GM13976 (cell line): ENCODE measurements around the gene CRTC1.

ENCODE experiments used
- DNase-seq: peaks from one replicate; pipeline ENCODE4 v3.0.0; 2012; ENCODE audit warnings: low spot score
- in situ Hi-C: fragments of 300-500 bp; cut with MboI; formaldehyde crosslinking; loops from one replicate; pipeline ENCODE4 v1.12.0; 2022; ENCODE audit warnings: low sequenced_read_pairs, mixed read lengths, inconsistent platforms; ENCODE audit not compliant: unreplicated experiment
- TF ChIP-seq, protein P1 (sequence below): IDR thresholded peaks from 2 replicates; pipeline ENCODE4 v1.5.1; 2012; ENCODE audit warnings: borderline replicate concordance, mild to moderate bottlenecking; ENCODE audit not compliant: insufficient read depth; ENCODE audit errors: extremely low read depth, missing control alignments, control extremely low read depth

Gene CRTC1

GRCh38 chr19:18800636-18801035, 117.2 kb downstream of the CRTC1 start:
- in situ Hi-C loops, result no loop called here
- DNase-seq, result no peak
- TF ChIP-seq, protein P1, sequence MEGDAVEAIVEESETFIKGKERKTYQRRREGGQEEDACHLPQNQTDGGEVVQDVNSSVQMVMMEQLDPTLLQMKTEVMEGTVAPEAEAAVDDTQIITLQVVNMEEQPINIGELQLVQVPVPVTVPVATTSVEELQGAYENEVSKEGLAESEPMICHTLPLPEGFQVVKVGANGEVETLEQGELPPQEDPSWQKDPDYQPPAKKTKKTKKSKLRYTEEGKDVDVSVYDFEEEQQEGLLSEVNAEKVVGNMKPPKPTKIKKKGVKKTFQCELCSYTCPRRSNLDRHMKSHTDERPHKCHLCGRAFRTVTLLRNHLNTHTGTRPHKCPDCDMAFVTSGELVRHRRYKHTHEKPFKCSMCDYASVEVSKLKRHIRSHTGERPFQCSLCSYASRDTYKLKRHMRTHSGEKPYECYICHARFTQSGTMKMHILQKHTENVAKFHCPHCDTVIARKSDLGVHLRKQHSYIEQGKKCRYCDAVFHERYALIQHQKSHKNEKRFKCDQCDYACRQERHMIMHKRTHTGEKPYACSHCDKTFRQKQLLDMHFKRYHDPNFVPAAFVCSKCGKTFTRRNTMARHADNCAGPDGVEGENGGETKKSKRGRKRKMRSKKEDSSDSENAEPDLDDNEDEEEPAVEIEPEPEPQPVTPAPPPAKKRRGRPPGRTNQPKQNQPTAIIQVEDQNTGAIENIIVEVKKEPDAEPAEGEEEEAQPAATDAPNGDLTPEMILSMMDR, result no peak

DNA sequence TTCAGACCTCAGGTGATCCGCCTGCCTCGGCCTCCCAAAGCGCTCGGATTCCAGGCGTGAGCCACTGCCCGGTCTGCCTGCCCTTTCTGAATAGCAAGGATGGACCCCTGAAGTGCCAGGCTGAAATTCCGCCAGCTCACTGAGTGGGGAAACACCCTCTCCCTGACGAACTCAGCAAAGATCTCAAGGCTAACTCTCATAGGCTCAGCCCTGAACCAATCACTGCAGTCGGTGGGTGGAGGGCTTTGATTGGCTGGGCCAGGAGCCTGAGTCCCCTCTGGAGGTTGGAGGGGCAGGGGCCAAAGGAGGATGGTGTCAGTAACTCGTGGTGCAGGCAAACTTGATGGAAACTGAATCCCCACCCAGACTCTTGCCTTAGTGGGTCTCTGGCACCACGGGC, 118.9 kb downstream of the CRTC1 start:
- TF ChIP-seq, protein P1, result no peak
- in situ Hi-C loops, result no loop called here
- peak; percentile 16 for DNase-seq

DNA sequence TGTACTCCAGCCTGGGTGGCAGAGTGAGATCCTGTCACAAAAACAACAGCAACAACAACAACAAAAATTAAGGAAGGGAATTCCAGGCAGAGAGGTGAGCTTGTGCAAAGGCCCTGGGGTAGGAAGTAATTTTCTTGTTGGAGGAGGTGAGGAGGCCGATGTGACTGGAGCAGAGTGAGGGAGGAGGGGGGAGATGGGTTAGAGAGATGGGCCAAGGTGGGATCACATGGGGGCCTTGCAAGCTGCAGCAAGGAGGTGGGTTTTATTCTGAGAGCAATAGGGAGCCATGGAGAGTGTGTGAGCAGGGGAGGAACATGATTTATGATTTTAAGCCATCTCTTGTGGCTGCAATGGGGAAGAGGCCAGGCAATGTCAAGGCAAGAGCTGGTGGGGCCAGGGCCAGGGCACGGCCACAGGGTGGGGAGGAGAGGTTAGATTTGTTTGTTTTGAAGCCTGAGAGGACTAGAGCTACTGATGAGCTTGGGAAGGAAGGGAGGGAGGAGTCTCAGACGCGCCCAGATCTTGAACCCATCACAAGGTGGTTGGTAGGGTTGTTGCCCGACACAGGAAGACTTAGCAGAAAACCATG, 120.2 kb downstream of the CRTC1 start:
- DNase-seq, result peak; percentile 12
- TF ChIP-seq, protein P1, result no peak
- in situ Hi-C loops, result no loop called here

- peak; percentile 34 for DNase-seq
- in situ Hi-C loops, result no loop called here
- TF ChIP-seq, protein P1, result no peak
Observed at GRCh38 chr19:18804139-18804601, 120.7 kb downstream of the CRTC1 start.

GRCh38 chr19:18804643-18805042, 121.2 kb downstream of the CRTC1 start:
- DNase-seq, result peak; percentile 29
- TF ChIP-seq, protein P1, result no peak
- in situ Hi-C loops, result no loop called here

DNA sequence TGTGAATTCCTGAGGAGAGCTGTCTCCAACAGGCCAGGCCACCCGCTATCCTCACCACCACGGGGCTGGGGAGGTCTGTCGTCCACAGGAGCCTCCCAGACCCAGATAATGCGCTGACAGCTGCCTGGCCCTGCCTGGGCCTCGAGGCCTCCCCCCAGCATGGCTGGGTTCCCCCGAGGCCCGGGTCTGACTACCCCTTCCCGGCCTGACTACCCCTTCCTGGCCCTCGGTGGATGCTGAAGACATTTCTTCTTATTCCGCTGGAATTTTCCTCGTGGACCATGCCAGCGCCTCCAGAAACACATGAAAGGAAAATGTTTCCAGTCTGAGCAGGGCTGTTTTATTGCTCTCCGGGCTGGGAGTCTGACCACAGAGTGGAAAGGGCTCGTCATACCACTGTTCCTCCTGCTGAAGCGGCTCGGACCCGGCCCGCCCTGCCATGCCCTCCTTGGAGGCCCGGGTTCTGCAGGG, 124.4 kb downstream of the CRTC1 start:
- TF ChIP-seq, protein P1, result no peak
- in situ Hi-C loops, result no loop called here
- peak; percentile 13 for DNase-seq
